HEK293 (cell line): Measurements from ENCODE around the gene PRKAR2B.

Source experiments
- CTCF ChIA-PET: fragments of 350-600 bp; formaldehyde crosslinking; extraction: SDS; loops from one replicate; lab custom pipeline; 2021; ENCODE audit warnings: antibody characterized with exemption; lab: Yijun Ruan, JAX
- POLR2A ChIA-PET: fragments of 300-600 bp; formaldehyde crosslinking; extraction: SDS; loops from one replicate; lab custom pipeline; 2020; ENCODE audit warnings: antibody characterized with exemption, inconsistent platforms; lab: Yijun Ruan, JAX
- H3K27ac ChIP-seq: fragments of 200-500 bp; sonication (Bioruptor generic); 2 replicates; pipeline ENCODE4 v1.5.1; 2014; ENCODE audit warnings: low read depth, low read length, control low read depth, inconsistent platforms; ENCODE audit errors: extremely low read depth
- H3K36me3 ChIP-seq, 2 experiments: fragments of 200-500 bp in 1 of 2; sonication (Bioruptor generic) in 1 of 2; 1 replicate in 1 of 2; 2 replicates in 1 of 2; pipeline ENCODE4 v1.5.1; 2014 to 2017; ENCODE audit warnings: inconsistent platforms in 2 of 2, low read length in 2 of 2; ENCODE audit not compliant: control insufficient read depth in 2 of 2, insufficient read depth in 1 of 2
- H3K4me1 ChIP-seq: fragments of 200-500 bp; sonication (Bioruptor generic); 2 replicates; pipeline ENCODE4 v1.5.1; 2014; ENCODE audit warnings: mild to moderate bottlenecking, low read length, inconsistent platforms; ENCODE audit not compliant: control insufficient read depth, insufficient read depth
- H3K4me3 ChIP-seq: 2 replicates; pipeline ENCODE4 v1.5.1; 2011; ENCODE audit warnings: low read depth, mild to moderate bottlenecking, control low read depth, low read length, moderate library complexity
- H3K9me3 ChIP-seq: fragments of 200-500 bp; sonication (Bioruptor generic); 2 replicates; pipeline ENCODE4 v1.5.1; 2014; ENCODE audit warnings: low read depth, low read length, inconsistent platforms; ENCODE audit not compliant: control insufficient read depth, insufficient read depth
- GLI4 ChIP-seq: fragments of 450-650 bp; formaldehyde crosslinking; IDR thresholded peaks from 2 replicates; pipeline ENCODE4 v1.5.1; 2016; ENCODE audit warnings: missing biosample characterization, missing genetic modification characterization
- MEIS1 ChIP-seq: sonication (generic); formaldehyde crosslinking; IDR thresholded peaks from 2 replicates; pipeline ENCODE4 v1.8.1; 2022; ENCODE audit warnings: missing genetic modification reagents, mild to moderate bottlenecking, borderline replicate concordance
- TRIM28 ChIP-seq: IDR thresholded peaks from 2 replicates; pipeline ENCODE4 v1.6.1; 2011; ENCODE audit warnings: low read length, control low read depth, borderline replicate concordance
- WT1 ChIP-seq: fragments of 450-650 bp; formaldehyde crosslinking; IDR thresholded peaks from 2 replicates; pipeline ENCODE4 v1.5.1; 2016; ENCODE audit warnings: missing biosample characterization, missing genetic modification characterization
- YY1 ChIP-seq: fragments of 450-650 bp; formaldehyde crosslinking; IDR thresholded peaks from 2 replicates; pipeline ENCODE4 v1.5.1; 2018; ENCODE audit warnings: missing biosample characterization, missing genetic modification characterization
- ZBTB20 ChIP-seq: fragments of 450-650 bp; formaldehyde crosslinking; IDR thresholded peaks from 2 replicates; pipeline ENCODE4 v1.5.1; 2016; ENCODE audit warnings: missing biosample characterization, missing genetic modification characterization
- ZBTB48 ChIP-seq: fragments of 450-650 bp; formaldehyde crosslinking; IDR thresholded peaks from 2 replicates; pipeline ENCODE4 v1.5.1; 2016; ENCODE audit warnings: missing biosample characterization, missing genetic modification characterization
- ZFP41 ChIP-seq: fragments of 450-650 bp; formaldehyde crosslinking; IDR thresholded peaks from 2 replicates; pipeline ENCODE4 v1.5.1; 2016; ENCODE audit warnings: missing biosample characterization, missing genetic modification characterization, borderline replicate concordance
- ZNF132 ChIP-seq: fragments of 450-650 bp; formaldehyde crosslinking; IDR thresholded peaks from 2 replicates; pipeline ENCODE4 v1.5.1; 2017; ENCODE audit warnings: missing biosample characterization, missing genetic modification characterization, borderline replicate concordance
- ZNF133 ChIP-seq: fragments of 450-650 bp; formaldehyde crosslinking; IDR thresholded peaks from 2 replicates; pipeline ENCODE4 v1.5.1; 2016; ENCODE audit warnings: missing biosample characterization, missing genetic modification characterization
- ZNF138 ChIP-seq: fragments of 450-650 bp; formaldehyde crosslinking; IDR thresholded peaks from 2 replicates; pipeline ENCODE4 v1.5.1; 2016; ENCODE audit warnings: missing biosample characterization, missing genetic modification characterization, borderline replicate concordance
- ZNF2 ChIP-seq: fragments of 450-650 bp; formaldehyde crosslinking; IDR thresholded peaks from 2 replicates; pipeline ENCODE4 v1.5.1; 2016; ENCODE audit warnings: missing biosample characterization, missing genetic modification characterization
- ZNF248 ChIP-seq: fragments of 450-650 bp; formaldehyde crosslinking; IDR thresholded peaks from 2 replicates; pipeline ENCODE4 v1.5.1; 2017; ENCODE audit warnings: missing biosample characterization, missing genetic modification characterization
- ZNF514 ChIP-seq: fragments of 450-650 bp; formaldehyde crosslinking; IDR thresholded peaks from 2 replicates; pipeline ENCODE4 v1.5.1; 2016; ENCODE audit warnings: missing biosample characterization, missing genetic modification characterization
- ZNF530 ChIP-seq: fragments of 450-650 bp; formaldehyde crosslinking; IDR thresholded peaks from 2 replicates; pipeline ENCODE4 v1.5.1; 2016; ENCODE audit warnings: low read depth, missing biosample characterization, missing genetic modification characterization
- ZNF571 ChIP-seq: fragments of 450-650 bp; formaldehyde crosslinking; IDR thresholded peaks from 2 replicates; pipeline ENCODE4 v1.5.0; 2017; ENCODE audit warnings: missing biosample characterization, missing genetic modification characterization
- ZNF621 ChIP-seq: fragments of 450-650 bp; formaldehyde crosslinking; IDR thresholded peaks from 2 replicates; pipeline ENCODE4 v1.5.1; 2017; ENCODE audit warnings: missing biosample characterization, missing genetic modification characterization
- ZNF707 ChIP-seq: fragments of 450-650 bp; formaldehyde crosslinking; IDR thresholded peaks from 2 replicates; pipeline ENCODE4 v1.5.1; 2016; ENCODE audit warnings: missing biosample characterization, missing genetic modification characterization
- ZNF768 ChIP-seq: fragments of 450-650 bp; formaldehyde crosslinking; IDR thresholded peaks from 2 replicates; pipeline ENCODE4 v1.5.1; 2018; ENCODE audit warnings: missing biosample characterization, mild to moderate bottlenecking, missing genetic modification characterization
- ZSCAN23 ChIP-seq: fragments of 450-650 bp; formaldehyde crosslinking; IDR thresholded peaks from 2 replicates; pipeline ENCODE4 v1.5.1; 2016; ENCODE audit warnings: missing biosample characterization, missing genetic modification characterization
- TF ChIP-seq, protein P1 (sequence below): fragments of 450-650 bp; formaldehyde crosslinking; optimal IDR thresholded peaks from 2 replicates; pipeline ENCODE3; 2016; ENCODE audit warnings: missing biosample characterization, mild to moderate bottlenecking, missing genetic modification characterization
- TF ChIP-seq, protein P2 (sequence below): fragments of 450-650 bp; formaldehyde crosslinking; IDR thresholded peaks from 2 replicates; pipeline ENCODE4 v1.5.1; 2016; ENCODE audit warnings: missing biosample characterization, missing genetic modification characterization
- TF ChIP-seq, protein P3 (sequence below): fragments of 450-650 bp; formaldehyde crosslinking; IDR thresholded peaks from 2 replicates; pipeline ENCODE4 v1.5.1; 2017; ENCODE audit warnings: missing biosample characterization, missing genetic modification characterization
- TF ChIP-seq, protein P4 (sequence below): fragments of 450-650 bp; formaldehyde crosslinking; IDR thresholded peaks from 2 replicates; pipeline ENCODE4 v1.5.1; 2016; ENCODE audit warnings: missing biosample characterization, missing genetic modification characterization
- TF ChIP-seq, protein P5 (sequence below): fragments of 450-650 bp; formaldehyde crosslinking; IDR thresholded peaks from 2 replicates; pipeline ENCODE4 v1.5.1; 2016; ENCODE audit warnings: missing biosample characterization, missing genetic modification characterization, low read depth

PRKAR2B gene

DNA sequence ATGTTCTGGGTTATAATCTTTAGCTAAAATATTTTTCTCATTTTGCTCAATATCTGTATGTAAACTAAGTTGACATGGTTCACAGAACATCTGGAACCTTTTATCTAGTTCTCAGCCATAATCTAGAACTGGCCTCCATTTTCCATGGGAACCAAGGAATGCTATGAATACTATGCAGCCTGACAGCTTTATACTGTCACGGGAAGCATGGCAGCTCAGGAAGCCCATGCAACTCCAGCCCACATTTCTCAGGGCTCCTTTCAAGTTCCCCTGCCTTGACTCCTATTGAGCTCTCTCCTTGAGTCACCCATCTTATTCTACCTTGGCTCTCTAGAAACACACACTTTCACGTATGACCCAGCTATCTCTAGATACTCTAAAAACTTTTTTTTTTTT is 36.6 kb upstream of the PRKAR2B start:
- Histone ChIP-seq H3K27ac (no peak overlapping the region), H3K36me3 (no peaks in the 10 kb centered on the region), H3K4me3 (no peak overlapping the region), H3K4me1 (no peaks in the 10 kb centered on the region), H3K9me3 (no peaks in the 10 kb centered on the region)
- POLR2A ChIA-PET: no interaction called here
- TF ChIP-seq ZNF707 (tag by site-specific recombination): no peak
- no peak for TF ChIP-seq ZNF571 (tag by site-specific recombination)
- TF ChIP-seq TRIM28: no peak
- TF ChIP-seq ZNF530 (tag by site-specific recombination): no peak
- TF ChIP-seq, protein P1, sequence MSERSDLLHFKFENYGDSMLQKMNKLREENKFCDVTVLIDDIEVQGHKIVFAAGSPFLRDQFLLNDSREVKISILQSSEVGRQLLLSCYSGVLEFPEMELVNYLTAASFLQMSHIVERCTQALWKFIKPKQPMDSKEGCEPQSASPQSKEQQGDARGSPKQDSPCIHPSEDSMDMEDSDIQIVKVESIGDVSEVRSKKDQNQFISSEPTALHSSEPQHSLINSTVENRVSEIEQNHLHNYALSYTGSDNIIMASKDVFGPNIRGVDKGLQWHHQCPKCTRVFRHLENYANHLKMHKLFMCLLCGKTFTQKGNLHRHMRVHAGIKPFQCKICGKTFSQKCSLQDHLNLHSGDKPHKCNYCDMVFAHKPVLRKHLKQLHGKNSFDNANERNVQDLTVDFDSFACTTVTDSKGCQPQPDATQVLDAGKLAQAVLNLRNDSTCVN (tag by site-specific recombination): no peak
- TF ChIP-seq ZBTB48 (tag by site-specific recombination): no peak
- no peak for TF ChIP-seq ZNF514 (tag by site-specific recombination)
- TF ChIP-seq, protein P2, sequence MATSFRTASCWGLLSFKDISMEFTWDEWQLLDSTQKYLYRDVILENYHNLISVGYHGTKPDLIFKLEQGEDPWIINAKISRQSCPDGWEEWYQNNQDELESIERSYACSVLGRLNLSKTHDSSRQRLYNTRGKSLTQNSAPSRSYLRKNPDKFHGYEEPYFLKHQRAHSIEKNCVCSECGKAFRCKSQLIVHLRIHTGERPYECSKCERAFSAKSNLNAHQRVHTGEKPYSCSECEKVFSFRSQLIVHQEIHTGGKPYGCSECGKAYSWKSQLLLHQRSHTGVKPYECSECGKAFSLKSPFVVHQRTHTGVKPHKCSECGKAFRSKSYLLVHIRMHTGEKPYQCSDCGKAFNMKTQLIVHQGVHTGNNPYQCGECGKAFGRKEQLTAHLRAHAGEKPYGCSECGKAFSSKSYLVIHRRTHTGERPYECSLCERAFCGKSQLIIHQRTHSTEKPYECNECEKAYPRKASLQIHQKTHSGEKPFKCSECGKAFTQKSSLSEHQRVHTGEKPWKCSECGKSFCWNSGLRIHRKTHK (tag by site-specific recombination): no peak
- TF ChIP-seq ZNF248: no peak
- no peak for TF ChIP-seq ZNF768 (tag by site-specific recombination)
- no peak for TF ChIP-seq ZSCAN23 (tag by site-specific recombination)
- TF ChIP-seq ZBTB20 (tag by site-specific recombination): no peak
- TF ChIP-seq GLI4 (tag by site-specific recombination): no peak
- TF ChIP-seq ZNF2 (tag by site-specific recombination): no peak
- no peak for TF ChIP-seq ZFP41 (tag by site-specific recombination)
- TF ChIP-seq ZNF138 (tag by site-specific recombination): no peak
- TF ChIP-seq ZNF133 (tag by site-specific recombination): no peak
- TF ChIP-seq WT1: no peak
- no peak for TF ChIP-seq ZNF621 (tag by site-specific recombination)
- TF ChIP-seq, all 188 proteins: peak for 0
- CTCF ChIA-PET: no interaction called here

DNA sequence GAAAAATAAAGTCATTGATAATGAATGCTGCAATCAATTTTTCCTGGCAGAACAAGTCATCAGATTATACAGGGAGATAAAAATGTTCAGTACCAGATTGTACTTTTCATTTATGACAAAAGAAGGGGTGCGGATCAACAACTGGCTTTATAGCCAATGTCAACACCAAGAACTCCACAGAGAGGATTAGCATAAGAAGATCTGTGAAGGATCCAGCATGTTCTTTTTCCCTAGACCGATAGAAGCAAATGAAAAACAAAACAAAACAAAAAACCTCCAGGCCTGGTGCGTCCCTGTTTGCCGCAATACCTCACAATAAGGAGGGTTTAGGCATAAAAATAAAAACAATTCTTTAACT is 34.7 kb upstream of the PRKAR2B start:
- Histone ChIP-seq H3K4me3 (no peak overlapping the region), H3K36me3 (no peaks in the 10 kb centered on the region), H3K9me3 (no peaks in the 10 kb centered on the region), H3K27ac (no peak overlapping the region), H3K4me1 (no peaks in the 10 kb centered on the region)
- POLR2A ChIA-PET: no interaction called here
- CTCF ChIA-PET: no interaction called here
- no peak for TF ChIP-seq MEIS1 (CRISPR knock-in tag)
- TF ChIP-seq, protein P3, sequence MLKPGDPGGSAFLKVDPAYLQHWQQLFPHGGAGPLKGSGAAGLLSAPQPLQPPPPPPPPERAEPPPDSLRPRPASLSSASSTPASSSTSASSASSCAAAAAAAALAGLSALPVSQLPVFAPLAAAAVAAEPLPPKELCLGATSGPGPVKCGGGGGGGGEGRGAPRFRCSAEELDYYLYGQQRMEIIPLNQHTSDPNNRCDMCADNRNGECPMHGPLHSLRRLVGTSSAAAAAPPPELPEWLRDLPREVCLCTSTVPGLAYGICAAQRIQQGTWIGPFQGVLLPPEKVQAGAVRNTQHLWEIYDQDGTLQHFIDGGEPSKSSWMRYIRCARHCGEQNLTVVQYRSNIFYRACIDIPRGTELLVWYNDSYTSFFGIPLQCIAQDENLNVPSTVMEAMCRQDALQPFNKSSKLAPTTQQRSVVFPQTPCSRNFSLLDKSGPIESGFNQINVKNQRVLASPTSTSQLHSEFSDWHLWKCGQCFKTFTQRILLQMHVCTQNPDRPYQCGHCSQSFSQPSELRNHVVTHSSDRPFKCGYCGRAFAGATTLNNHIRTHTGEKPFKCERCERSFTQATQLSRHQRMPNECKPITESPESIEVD (tag by site-specific recombination): no peak
- TF ChIP-seq, protein P2 (tag by site-specific recombination): no peak
- no peak for TF ChIP-seq YY1 (tag by site-specific recombination)
- TF ChIP-seq, protein P4, sequence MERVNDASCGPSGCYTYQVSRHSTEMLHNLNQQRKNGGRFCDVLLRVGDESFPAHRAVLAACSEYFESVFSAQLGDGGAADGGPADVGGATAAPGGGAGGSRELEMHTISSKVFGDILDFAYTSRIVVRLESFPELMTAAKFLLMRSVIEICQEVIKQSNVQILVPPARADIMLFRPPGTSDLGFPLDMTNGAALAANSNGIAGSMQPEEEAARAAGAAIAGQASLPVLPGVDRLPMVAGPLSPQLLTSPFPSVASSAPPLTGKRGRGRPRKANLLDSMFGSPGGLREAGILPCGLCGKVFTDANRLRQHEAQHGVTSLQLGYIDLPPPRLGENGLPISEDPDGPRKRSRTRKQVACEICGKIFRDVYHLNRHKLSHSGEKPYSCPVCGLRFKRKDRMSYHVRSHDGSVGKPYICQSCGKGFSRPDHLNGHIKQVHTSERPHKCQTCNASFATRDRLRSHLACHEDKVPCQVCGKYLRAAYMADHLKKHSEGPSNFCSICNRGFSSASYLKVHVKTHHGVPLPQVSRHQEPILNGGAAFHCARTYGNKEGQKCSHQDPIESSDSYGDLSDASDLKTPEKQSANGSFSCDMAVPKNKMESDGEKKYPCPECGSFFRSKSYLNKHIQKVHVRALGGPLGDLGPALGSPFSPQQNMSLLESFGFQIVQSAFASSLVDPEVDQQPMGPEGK (tag by site-specific recombination): no peak
- TF ChIP-seq, protein P5, sequence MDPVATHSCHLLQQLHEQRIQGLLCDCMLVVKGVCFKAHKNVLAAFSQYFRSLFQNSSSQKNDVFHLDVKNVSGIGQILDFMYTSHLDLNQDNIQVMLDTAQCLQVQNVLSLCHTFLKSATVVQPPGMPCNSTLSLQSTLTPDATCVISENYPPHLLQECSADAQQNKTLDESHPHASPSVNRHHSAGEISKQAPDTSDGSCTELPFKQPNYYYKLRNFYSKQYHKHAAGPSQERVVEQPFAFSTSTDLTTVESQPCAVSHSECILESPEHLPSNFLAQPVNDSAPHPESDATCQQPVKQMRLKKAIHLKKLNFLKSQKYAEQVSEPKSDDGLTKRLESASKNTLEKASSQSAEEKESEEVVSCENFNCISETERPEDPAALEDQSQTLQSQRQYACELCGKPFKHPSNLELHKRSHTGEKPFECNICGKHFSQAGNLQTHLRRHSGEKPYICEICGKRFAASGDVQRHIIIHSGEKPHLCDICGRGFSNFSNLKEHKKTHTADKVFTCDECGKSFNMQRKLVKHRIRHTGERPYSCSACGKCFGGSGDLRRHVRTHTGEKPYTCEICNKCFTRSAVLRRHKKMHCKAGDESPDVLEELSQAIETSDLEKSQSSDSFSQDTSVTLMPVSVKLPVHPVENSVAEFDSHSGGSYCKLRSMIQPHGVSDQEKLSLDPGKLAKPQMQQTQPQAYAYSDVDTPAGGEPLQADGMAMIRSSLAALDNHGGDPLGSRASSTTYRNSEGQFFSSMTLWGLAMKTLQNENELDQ: no peak
- TF ChIP-seq ZNF132 (tag by site-specific recombination): no peak
